K562 (cell line): ENCODE data around the gene ZNF768. TPM values are rescaled to one million over a fixed set of nuclear protein-coding genes. Genes with fewer than 3 reads are reported as not detected.

Experiments
- ATF6 ChIP-seq: sonication (generic); formaldehyde crosslinking; IDR thresholded peaks from 2 replicates; pipeline ENCODE4 v1.4.0; 2020; ENCODE audit warnings: mild to moderate bottlenecking, missing genetic modification reagents
- ELK3 ChIP-seq: fragments of 450-650 bp; formaldehyde crosslinking; IDR thresholded peaks from 2 replicates; pipeline ENCODE4 v1.4.0; 2020; ENCODE audit warnings: mild to moderate bottlenecking
- ETV5 ChIP-seq: sonication (generic); formaldehyde crosslinking; IDR thresholded peaks from 2 replicates; pipeline ENCODE4 v1.4.0; 2020; ENCODE audit warnings: low read depth, mild to moderate bottlenecking, missing genetic modification reagents
- FOXP1 ChIP-seq: sonication (generic); formaldehyde crosslinking; IDR thresholded peaks from 2 replicates; pipeline ENCODE4 v1.8.0; 2022; ENCODE audit warnings: mild to moderate bottlenecking, missing genetic modification reagents
- NBN ChIP-seq: fragments of 450-650 bp; IDR thresholded peaks from 2 replicates; pipeline ENCODE4 v1.6.1; 2016; ENCODE audit warnings: low read depth, mild to moderate bottlenecking
- RB1 ChIP-seq: fragments of 450-650 bp; IDR thresholded peaks from 2 replicates; pipeline ENCODE4 v1.6.1; 2017; ENCODE audit warnings: low read depth, mild to moderate bottlenecking
- RFX5 ChIP-seq: IDR thresholded peaks from 2 replicates; pipeline ENCODE4 v1.6.1; 2011; ENCODE audit warnings: low read depth, mild to moderate bottlenecking, improper control_type of control experiment, low read length
- SMARCB1 ChIP-seq: IDR thresholded peaks from 2 replicates; pipeline ENCODE4 v1.6.1; 2011; ENCODE audit warnings: improper control_type of control experiment, low read depth; ENCODE audit not compliant: insufficient read length
- THRA ChIP-seq: fragments of 450-650 bp; IDR thresholded peaks from 2 replicates; pipeline ENCODE4 v1.6.1; 2017; ENCODE audit warnings: mild to moderate bottlenecking, moderate library complexity
- ZBTB17 ChIP-seq: fragments of 450-650 bp; formaldehyde crosslinking; IDR thresholded peaks from 2 replicates; pipeline ENCODE4 v1.4.0; 2020; ENCODE audit warnings: mild to moderate bottlenecking
- ZNF133 ChIP-seq: fragments of 250-450 bp; sonication (Bioruptor Pico); IDR thresholded peaks from 2 replicates; pipeline ENCODE4 v1.4.0; 2020; ENCODE audit warnings: mild to moderate bottlenecking
- ZNF197 ChIP-seq: fragments of 200-800 bp; sonication (Bioruptor generic); IDR thresholded peaks from 2 replicates; pipeline ENCODE4 v1.6.1; 2016; ENCODE audit warnings: low read depth, missing genetic modification characterization, missing compliant biosample characterization
- ZNF407 ChIP-seq: fragments of 450-650 bp; IDR thresholded peaks from 2 replicates; pipeline ENCODE4 v1.6.1; 2016; ENCODE audit warnings: low read depth
- ZNF444 ChIP-seq: fragments of 250-450 bp; sonication (Bioruptor Pico); IDR thresholded peaks from 2 replicates; pipeline ENCODE4 v1.4.0; 2020; ENCODE audit warnings: mild to moderate bottlenecking, moderate library complexity
- ZNF507 ChIP-seq: conservative IDR thresholded peaks from 2 replicates; pipeline ENCODE4 v1.6.1; 2017; ENCODE audit warnings: missing genetic modification characterization, missing compliant biosample characterization
- polyA plus RNA-seq, 8 experiments: library from polyadenylated mRNA; depleted of rRNA in 4 of 8; stranded (reverse) in 5 of 8; unstranded in 3 of 8; fragments of >200 nt; fragmentation: Nextera tagmentation in 2 of 8; fragmentation: Illumina TruSeq in 1 of 8; extraction: Ambion mirVana in 2 of 8; extraction: Trizol in 1 of 8; gene quantifications; 2 replicates each; pipeline versions ENCODE4 v1.2.1 to v1.2.3, GENCODE V29; 2011 to 2014; ENCODE audit warnings: inconsistent platforms in 1 of 8, missing spikeins in 1 of 8
- total RNA-seq, 7 experiments: library from RNA; depleted of rRNA in 6 of 7; stranded (reverse); fragments of >200 nt in 6 of 7; fragmentation: Illumina TruSeq in 2 of 7; extraction: Trizol in 2 of 7; gene quantifications; 2 replicates each; pipeline versions ENCODE4 v1.2.1 to v1.2.3, GENCODE V29; 2011 to 2021; ENCODE audit warnings: low replicate concordance in 1 of 7

The ZNF768 gene
- total and polyA plus RNA-seq, 9 of the 15 experiments (the other 6 are each of a cell fraction or from before 2014, with no cell fraction given): 0.13 to 50.7 (median 26.9) TPM

- no peak for TF ChIP-seq ZNF407
- no peak for TF ChIP-seq ZNF133 (CRISPR knock-in tag)
- TF ChIP-seq FOXP1 (CRISPR knock-in tag): no peak
- TF ChIP-seq ZNF197 (CRISPR knock-in tag): no peak
- no peak for TF ChIP-seq THRA
- no peak for TF ChIP-seq ETV5 (CRISPR knock-in tag)
- TF ChIP-seq ATF6 (CRISPR knock-in tag): 0 out of 2 replicates have a peak, but pooled peaks have one; percentile 24
- TF ChIP-seq ZNF507 (tag): no peak
- no peak for TF ChIP-seq ZNF444
- no peak for TF ChIP-seq ELK3 (CRISPR knock-in tag)
- no peak for TF ChIP-seq SMARCB1
- TF ChIP-seq RFX5: no peak
- TF ChIP-seq ZBTB17: peak; percentile 80
- 0 out of 2 replicates have a peak, but pooled peaks have one; percentile 66 for TF ChIP-seq NBN
- TF ChIP-seq RB1: peak; percentile 63; the same call in 1 of the 2 replicates
Measured at GRCh38 chr16:30557957-30558788, 31.8 kb upstream of the ZNF768 start, which contains the start of gene ZNF764 (continued).
